ENCODE measurements around the gene TFF3. TPM values are rescaled to one million over a fixed set of nuclear protein-coding genes. Genes with fewer than 3 reads are reported as not detected.

Gene TFF3
- total and polyA plus RNA-seq, 2 donors, result 5.1 to 13.6 TPM

GRCh38 chr21:42291751-42292562 is 23.3 kb downstream of the TFF3 start:
- H3K36me3 ChIP-seq (ENCODE audit: control insufficient read depth in 2 of 2, insufficient read depth in 2 of 2, low read length in 1 of 2), result peaks cover 72 to 84% of the 10 kb centered on the region in 2 donors
- no peak for DNase-seq (ENCODE audit: low read depth in 6 of 9, low spot score in 9 of 9)
- H3K27me3 ChIP-seq (ENCODE audit: control insufficient read depth in 2 of 2, insufficient read depth in 1 of 2, low read length in 1 of 2), result no peaks in the 10 kb centered on the region
- no peak overlapping the region for H3K27ac ChIP-seq (ENCODE audit: low read depth in 1 of 2, low read length in 1 of 2)
- H3K4me3 ChIP-seq (ENCODE audit: low read length in 2 of 2), result no peak overlapping the region
- 96% methylated on average over 22 of the region's 22 CpGs for WGBS
- peaks cover 0 to 4% of the 10 kb centered on the region in 2 donors for H3K9me3 ChIP-seq (ENCODE audit: control insufficient read depth in 2 of 2, insufficient read depth in 1 of 2, low read length in 1 of 2)
- peaks cover 0 to 18% of the 10 kb centered on the region in 2 donors for H3K4me1 ChIP-seq (ENCODE audit: control insufficient read depth in 2 of 2, insufficient read depth in 2 of 2, low read length in 2 of 2)

- 96% methylated on average over 35 of the region's 35 CpGs for WGBS
- peaks cover 0 to 10% of the 10 kb centered on the region in 2 donors for H3K4me1 ChIP-seq (ENCODE audit: control insufficient read depth in 2 of 2, insufficient read depth in 2 of 2, low read length in 2 of 2)
- H3K36me3 ChIP-seq (ENCODE audit: control insufficient read depth in 2 of 2, insufficient read depth in 2 of 2, low read length in 1 of 2), result peaks cover 76 to 84% of the 10 kb centered on the region in 2 donors
- no peak overlapping the region for H3K27ac ChIP-seq (ENCODE audit: low read depth in 1 of 2, low read length in 1 of 2)
- DNase-seq (ENCODE audit: low read depth in 6 of 9, low spot score in 9 of 9), result no peak
- no peak overlapping the region for H3K4me3 ChIP-seq (ENCODE audit: low read length in 2 of 2)
- H3K9me3 ChIP-seq (ENCODE audit: control insufficient read depth in 2 of 2, insufficient read depth in 1 of 2, low read length in 1 of 2), result peaks cover 0 to 4% of the 10 kb centered on the region in 2 donors
- no peaks in the 10 kb centered on the region for H3K27me3 ChIP-seq (ENCODE audit: control insufficient read depth in 2 of 2, insufficient read depth in 1 of 2, low read length in 1 of 2)
Observed at GRCh38 chr21:42291003-42291750, 24.0 kb downstream of the TFF3 start.

- DNase-seq (ENCODE audit: low read depth in 6 of 9, low spot score in 9 of 9), result no peak
- H3K27ac ChIP-seq (ENCODE audit: low read depth in 1 of 2, low read length in 1 of 2), result no peak overlapping the region
- peaks cover 81 to 87% of the 10 kb centered on the region in 2 donors for H3K36me3 ChIP-seq (ENCODE audit: control insufficient read depth in 2 of 2, insufficient read depth in 2 of 2, low read length in 1 of 2)
- WGBS, result 67% methylated on average over 3 of the region's 3 CpGs
- H3K9me3 ChIP-seq (ENCODE audit: control insufficient read depth in 2 of 2, insufficient read depth in 1 of 2, low read length in 1 of 2), result peaks cover 0 to 4% of the 10 kb centered on the region in 2 donors
- no peak overlapping the region for H3K4me3 ChIP-seq (ENCODE audit: low read length in 2 of 2)
- peaks cover 0 to 3% of the 10 kb centered on the region in 2 donors for H3K4me1 ChIP-seq (ENCODE audit: control insufficient read depth in 2 of 2, insufficient read depth in 2 of 2, low read length in 2 of 2)
- no peaks in the 10 kb centered on the region for H3K27me3 ChIP-seq (ENCODE audit: control insufficient read depth in 2 of 2, insufficient read depth in 1 of 2, low read length in 1 of 2)
Observed at GRCh38 chr21:42290505-42290904, 24.7 kb downstream of the TFF3 start.

GRCh38 chr21:42289926-42290325 is 25.3 kb downstream of the TFF3 start:
- Histone ChIP-seq H3K9me3 (ENCODE audit: control insufficient read depth in 2 of 2, insufficient read depth in 1 of 2, low read length in 1 of 2) (peaks cover 0 to 4% of the 10 kb centered on the region in 2 donors), H3K4me1 (ENCODE audit: control insufficient read depth in 2 of 2, insufficient read depth in 2 of 2, low read length in 2 of 2) (no peaks in the 10 kb centered on the region), H3K27ac (ENCODE audit: low read depth in 1 of 2, low read length in 1 of 2) (no peak overlapping the region), H3K36me3 (ENCODE audit: control insufficient read depth in 2 of 2, insufficient read depth in 2 of 2, low read length in 1 of 2) (peaks cover 82 to 91% of the 10 kb centered on the region in 2 donors), H3K4me3 (ENCODE audit: low read length in 2 of 2) (no peak overlapping the region), H3K27me3 (ENCODE audit: control insufficient read depth in 2 of 2, insufficient read depth in 1 of 2, low read length in 1 of 2) (no peaks in the 10 kb centered on the region)
- WGBS, result 96% methylated on average over 18 of the region's 18 CpGs
- DNase-seq (ENCODE audit: low read depth in 6 of 9, low spot score in 9 of 9), result no peak

GRCh38 chr21:42288962-42289361 is 26.2 kb downstream of the TFF3 start:
- Histone ChIP-seq H3K27me3 (ENCODE audit: control insufficient read depth in 2 of 2, insufficient read depth in 1 of 2, low read length in 1 of 2) (no peaks in the 10 kb centered on the region), H3K4me1 (ENCODE audit: control insufficient read depth in 2 of 2, insufficient read depth in 2 of 2, low read length in 2 of 2) (no peaks in the 10 kb centered on the region), H3K36me3 (ENCODE audit: control insufficient read depth in 2 of 2, insufficient read depth in 2 of 2, low read length in 1 of 2) (peaks cover 78 to 90% of the 10 kb centered on the region in 2 donors), H3K9me3 (ENCODE audit: control insufficient read depth in 2 of 2, insufficient read depth in 1 of 2, low read length in 1 of 2) (peaks cover 0 to 4% of the 10 kb centered on the region in 2 donors), H3K4me3 (ENCODE audit: low read length in 2 of 2) (no peak overlapping the region), H3K27ac (ENCODE audit: low read depth in 1 of 2, low read length in 1 of 2) (no peak overlapping the region)
- 98% methylated on average over 5 of the region's 5 CpGs for WGBS
- no peak for DNase-seq (ENCODE audit: low read depth in 6 of 9, low spot score in 9 of 9)

- no peaks in the 10 kb centered on the region for H3K4me1 ChIP-seq (ENCODE audit: control insufficient read depth in 2 of 2, insufficient read depth in 2 of 2, low read length in 2 of 2)
- H3K9me3 ChIP-seq (ENCODE audit: control insufficient read depth in 2 of 2, insufficient read depth in 1 of 2, low read length in 1 of 2), result peaks cover 0 to 4% of the 10 kb centered on the region in 2 donors
- no peaks in the 10 kb centered on the region for H3K27me3 ChIP-seq (ENCODE audit: control insufficient read depth in 2 of 2, insufficient read depth in 1 of 2, low read length in 1 of 2)
- WGBS, result 96% methylated on average over 36 of the region's 36 CpGs
- H3K27ac ChIP-seq (ENCODE audit: low read depth in 1 of 2, low read length in 1 of 2), result no peak overlapping the region
- DNase-seq (ENCODE audit: low read depth in 6 of 9, low spot score in 9 of 9), result no peak
- H3K36me3 ChIP-seq (ENCODE audit: control insufficient read depth in 2 of 2, insufficient read depth in 2 of 2, low read length in 1 of 2), result peaks cover 71 to 86% of the 10 kb centered on the region in 2 donors
- no peak overlapping the region for H3K4me3 ChIP-seq (ENCODE audit: low read length in 2 of 2)
Observed at GRCh38 chr21:42287193-42288083, 27.8 kb downstream of the TFF3 start.

GRCh38 chr21:42286416-42286815 is 28.8 kb downstream of the TFF3 start:
- peaks cover 64 to 86% of the 10 kb centered on the region in 2 donors for H3K36me3 ChIP-seq (ENCODE audit: control insufficient read depth in 2 of 2, insufficient read depth in 2 of 2, low read length in 1 of 2)
- 93% methylated on average over 12 of the region's 12 CpGs for WGBS
- no peak overlapping the region for H3K4me3 ChIP-seq (ENCODE audit: low read length in 2 of 2)
- H3K4me1 ChIP-seq (ENCODE audit: control insufficient read depth in 2 of 2, insufficient read depth in 2 of 2, low read length in 2 of 2), result no peaks in the 10 kb centered on the region
- H3K27ac ChIP-seq (ENCODE audit: low read depth in 1 of 2, low read length in 1 of 2), result no peak overlapping the region
- DNase-seq (ENCODE audit: low read depth in 6 of 9, low spot score in 9 of 9), result no peak
- no peaks in the 10 kb centered on the region for H3K9me3 ChIP-seq (ENCODE audit: control insufficient read depth in 2 of 2, insufficient read depth in 1 of 2, low read length in 1 of 2)
- H3K27me3 ChIP-seq (ENCODE audit: control insufficient read depth in 2 of 2, insufficient read depth in 1 of 2, low read length in 1 of 2), result no peaks in the 10 kb centered on the region

GRCh38 chr21:42285569-42286245 is 29.5 kb downstream of the TFF3 start:
- Histone ChIP-seq H3K36me3 (ENCODE audit: control insufficient read depth in 2 of 2, insufficient read depth in 2 of 2, low read length in 1 of 2) (peaks cover 60 to 86% of the 10 kb centered on the region in 2 donors), H3K4me1 (ENCODE audit: control insufficient read depth in 2 of 2, insufficient read depth in 2 of 2, low read length in 2 of 2) (no peaks in the 10 kb centered on the region), H3K4me3 (ENCODE audit: low read length in 2 of 2) (no peak overlapping the region), H3K27ac (ENCODE audit: low read depth in 1 of 2, low read length in 1 of 2) (no peak overlapping the region), H3K9me3 (ENCODE audit: control insufficient read depth in 2 of 2, insufficient read depth in 1 of 2, low read length in 1 of 2) (no peaks in the 10 kb centered on the region), H3K27me3 (ENCODE audit: control insufficient read depth in 2 of 2, insufficient read depth in 1 of 2, low read length in 1 of 2) (no peaks in the 10 kb centered on the region)
- 92% methylated on average over 13 of the region's 13 CpGs for WGBS
- no peak for DNase-seq (ENCODE audit: low read depth in 6 of 9, low spot score in 9 of 9)

Data from thymus (tissue), 11 donors.